ENCODE measurements around the gene NT5C3A. TPM values are rescaled to one million over a fixed set of nuclear protein-coding genes. Genes with fewer than 3 reads are reported as not detected.

The NT5C3A gene
- polyA plus RNA-seq, 4 donors = 40.1 to 108 (median 88.7) TPM

GRCh38 chr7:33087858-33088257 is 25.3 kb upstream of the NT5C3A start:
- Histone ChIP-seq H3K27ac (ENCODE audit: low read depth in 1 of 3, low read length in 2 of 3) (no peak overlapping the region), H3K9me3 (ENCODE audit: control insufficient read depth in 2 of 2, insufficient read depth in 1 of 2, low read depth in 1 of 2, low read length in 1 of 2) (no peaks in the 10 kb centered on the region), H3K4me1 (ENCODE audit: control insufficient read depth in 3 of 3, insufficient read depth in 2 of 3, low read depth in 1 of 3, low read length in 2 of 3) (no peaks in the 10 kb centered on the region), H3K27me3 (ENCODE audit: control insufficient read depth in 3 of 3, insufficient read depth in 3 of 3, low read length in 3 of 3) (no peaks in the 10 kb centered on the region), H3K4me3 (ENCODE audit: low read depth in 1 of 3, low read length in 3 of 3) (no peak overlapping the region), H3K36me3 (ENCODE audit: control insufficient read depth in 3 of 3, insufficient read depth in 2 of 3, low read depth in 1 of 3, low read length in 3 of 3) (no peaks in the 10 kb centered on the region)
- FAIRE-seq = no peak
- 86 to 93% (median 87%) methylated on average over 2 of the region's 2 CpGs for WGBS, 3 donors
- no peak for DNase-seq

GRCh38 chr7:33087356-33087755 is 24.8 kb upstream of the NT5C3A start:
- Histone ChIP-seq H3K9me3 (ENCODE audit: control insufficient read depth in 2 of 2, insufficient read depth in 1 of 2, low read depth in 1 of 2, low read length in 1 of 2) (no peaks in the 10 kb centered on the region), H3K36me3 (ENCODE audit: control insufficient read depth in 3 of 3, insufficient read depth in 2 of 3, low read depth in 1 of 3, low read length in 3 of 3) (no peaks in the 10 kb centered on the region), H3K4me1 (ENCODE audit: control insufficient read depth in 3 of 3, insufficient read depth in 2 of 3, low read depth in 1 of 3, low read length in 2 of 3) (no peaks in the 10 kb centered on the region), H3K27ac (ENCODE audit: low read depth in 1 of 3, low read length in 2 of 3) (no peak overlapping the region), H3K27me3 (ENCODE audit: control insufficient read depth in 3 of 3, insufficient read depth in 3 of 3, low read length in 3 of 3) (no peaks in the 10 kb centered on the region), H3K4me3 (ENCODE audit: low read depth in 1 of 3, low read length in 3 of 3) (no peak overlapping the region)
- no peak for FAIRE-seq
- 26 to 68% (median 28%) methylated on average over 2 of the region's 2 CpGs for WGBS, 3 donors
- DNase-seq = no peak

DNA sequence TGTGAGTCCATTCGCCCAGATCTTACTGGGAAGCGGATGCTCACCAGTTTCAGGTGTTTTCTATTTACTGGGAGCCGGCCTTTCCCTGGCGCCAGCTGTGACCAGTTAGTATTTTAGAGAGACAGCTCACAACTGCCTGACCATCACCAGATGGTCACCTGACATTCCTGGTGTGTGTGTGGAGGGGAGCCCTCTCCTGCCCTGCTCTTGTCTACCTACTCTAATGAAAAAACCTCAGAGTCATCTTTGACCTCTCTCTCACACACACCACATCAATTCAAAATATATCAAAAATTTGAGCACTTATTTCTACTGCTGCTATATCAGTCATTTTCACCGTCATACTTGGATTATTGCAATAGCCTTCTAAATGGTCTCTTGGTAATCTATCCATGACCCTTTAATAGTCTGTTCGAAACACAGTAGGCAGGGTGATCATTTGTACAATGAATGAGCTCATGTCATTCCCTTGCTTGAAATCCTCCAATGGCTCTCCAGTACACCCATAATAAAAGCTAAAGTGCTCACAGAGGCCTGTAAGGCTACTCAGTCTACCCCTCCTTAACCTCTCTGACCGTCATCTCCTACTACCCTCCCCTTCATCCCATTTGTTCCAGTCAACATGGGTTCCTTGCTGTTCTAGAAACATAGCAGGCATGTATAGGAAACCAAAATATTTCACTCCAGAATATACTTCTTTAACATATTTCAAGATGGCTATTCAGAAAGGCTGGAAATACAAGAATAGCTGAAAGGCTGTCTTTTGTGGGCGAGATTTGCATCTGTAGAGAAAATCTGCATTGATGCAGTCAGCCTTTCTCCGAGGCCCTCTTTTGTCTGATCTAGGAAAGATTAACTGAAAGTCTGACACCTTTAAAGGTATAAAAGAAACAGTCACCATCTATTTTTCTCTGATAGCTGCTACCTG is 17.5 kb upstream of the NT5C3A start:
- H3K36me3 ChIP-seq (ENCODE audit: control insufficient read depth in 3 of 3, insufficient read depth in 2 of 3, low read depth in 1 of 3, low read length in 3 of 3) = no peaks in the 10 kb centered on the region
- peaks cover 0 to 2% (median 0%) of the 10 kb centered on the region in 3 donors for H3K27me3 ChIP-seq (ENCODE audit: control insufficient read depth in 3 of 3, insufficient read depth in 3 of 3, low read length in 3 of 3)
- DNase-seq (no peak), FAIRE-seq (no peak)
- H3K4me1 ChIP-seq (ENCODE audit: control insufficient read depth in 3 of 3, insufficient read depth in 2 of 3, low read depth in 1 of 3, low read length in 2 of 3) = no peaks in the 10 kb centered on the region
- 83 to 92% (median 87%) methylated on average over 9 of the region's 9 CpGs for WGBS, 3 donors
- no peaks in the 10 kb centered on the region for H3K9me3 ChIP-seq (ENCODE audit: control insufficient read depth in 2 of 2, insufficient read depth in 1 of 2, low read depth in 1 of 2, low read length in 1 of 2)
- H3K27ac ChIP-seq (ENCODE audit: low read depth in 1 of 3, low read length in 2 of 3) = no peak overlapping the region
- H3K4me3 ChIP-seq (ENCODE audit: low read depth in 1 of 3, low read length in 3 of 3) = no peak overlapping the region

DNA sequence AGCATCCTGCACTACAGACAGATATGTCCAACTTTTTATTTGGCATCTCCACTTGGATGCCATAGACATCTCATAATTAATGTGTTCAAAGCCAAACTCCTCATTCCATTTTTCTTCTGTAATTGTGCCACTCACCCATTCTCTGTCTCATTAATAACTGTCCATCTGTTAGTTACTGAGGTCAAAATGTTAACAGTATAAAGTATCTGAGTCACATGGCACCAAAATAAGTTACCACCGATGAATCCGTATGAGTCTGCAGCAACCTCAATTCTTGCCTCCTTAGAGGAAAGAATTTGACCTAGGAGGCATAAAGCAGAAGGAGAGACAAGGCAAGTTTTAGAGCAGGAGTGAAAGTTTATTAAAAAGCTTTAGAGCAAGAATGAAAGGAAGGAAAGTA is 16.5 kb upstream of the NT5C3A start:
- Histone ChIP-seq H3K27me3 (ENCODE audit: control insufficient read depth in 3 of 3, insufficient read depth in 3 of 3, low read length in 3 of 3) (peaks cover 0 to 2% (median 0%) of the 10 kb centered on the region in 3 donors), H3K4me3 (ENCODE audit: low read depth in 1 of 3, low read length in 3 of 3) (no peak overlapping the region), H3K36me3 (ENCODE audit: control insufficient read depth in 3 of 3, insufficient read depth in 2 of 3, low read depth in 1 of 3, low read length in 3 of 3) (no peaks in the 10 kb centered on the region), H3K9me3 (ENCODE audit: control insufficient read depth in 2 of 2, insufficient read depth in 1 of 2, low read depth in 1 of 2, low read length in 1 of 2) (no peaks in the 10 kb centered on the region), H3K27ac (ENCODE audit: low read depth in 1 of 3, low read length in 2 of 3) (no peak overlapping the region), H3K4me1 (ENCODE audit: control insufficient read depth in 3 of 3, insufficient read depth in 2 of 3, low read depth in 1 of 3, low read length in 2 of 3) (no peaks in the 10 kb centered on the region)
- no peak for DNase-seq
- no peak for FAIRE-seq
- WGBS, 3 donors = 84 to 93% (median 87%) methylated on average over 2 of the region's 2 CpGs

DNA sequence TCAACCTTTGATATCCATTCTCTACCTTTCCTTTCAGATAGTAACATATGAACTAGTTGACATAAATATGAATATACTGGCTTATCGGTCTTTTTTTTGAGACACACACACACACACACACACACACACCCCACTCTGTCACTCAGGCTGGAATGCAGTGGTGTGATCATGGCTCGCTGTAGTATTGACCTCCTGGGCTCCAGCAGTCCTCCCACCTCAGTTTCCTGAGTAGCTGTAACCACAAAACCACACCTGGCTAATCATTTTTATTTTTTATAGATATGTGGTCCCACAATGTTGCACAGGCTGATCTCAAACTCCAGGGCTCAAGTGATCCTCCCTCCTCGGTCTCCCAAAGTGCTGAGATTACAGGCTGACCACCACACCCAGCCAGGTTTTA is 14.2 kb upstream of the NT5C3A start:
- no peak for DNase-seq
- H3K4me1 ChIP-seq (ENCODE audit: control insufficient read depth in 3 of 3, insufficient read depth in 2 of 3, low read depth in 1 of 3, low read length in 2 of 3) = no peaks in the 10 kb centered on the region
- no peaks in the 10 kb centered on the region for H3K36me3 ChIP-seq (ENCODE audit: control insufficient read depth in 3 of 3, insufficient read depth in 2 of 3, low read depth in 1 of 3, low read length in 3 of 3)
- peaks cover 0 to 2% (median 0%) of the 10 kb centered on the region in 3 donors for H3K27me3 ChIP-seq (ENCODE audit: control insufficient read depth in 3 of 3, insufficient read depth in 3 of 3, low read length in 3 of 3)
- WGBS, 3 donors = 64 to 75% (median 68%) methylated on average over 3 of the region's 3 CpGs
- H3K27ac ChIP-seq (ENCODE audit: low read depth in 1 of 3, low read length in 2 of 3) = no peak overlapping the region
- H3K9me3 ChIP-seq (ENCODE audit: control insufficient read depth in 2 of 2, insufficient read depth in 1 of 2, low read depth in 1 of 2, low read length in 1 of 2) = no peaks in the 10 kb centered on the region
- H3K4me3 ChIP-seq (ENCODE audit: low read depth in 1 of 3, low read length in 3 of 3) = no peak overlapping the region
- no peak for FAIRE-seq

DNA sequence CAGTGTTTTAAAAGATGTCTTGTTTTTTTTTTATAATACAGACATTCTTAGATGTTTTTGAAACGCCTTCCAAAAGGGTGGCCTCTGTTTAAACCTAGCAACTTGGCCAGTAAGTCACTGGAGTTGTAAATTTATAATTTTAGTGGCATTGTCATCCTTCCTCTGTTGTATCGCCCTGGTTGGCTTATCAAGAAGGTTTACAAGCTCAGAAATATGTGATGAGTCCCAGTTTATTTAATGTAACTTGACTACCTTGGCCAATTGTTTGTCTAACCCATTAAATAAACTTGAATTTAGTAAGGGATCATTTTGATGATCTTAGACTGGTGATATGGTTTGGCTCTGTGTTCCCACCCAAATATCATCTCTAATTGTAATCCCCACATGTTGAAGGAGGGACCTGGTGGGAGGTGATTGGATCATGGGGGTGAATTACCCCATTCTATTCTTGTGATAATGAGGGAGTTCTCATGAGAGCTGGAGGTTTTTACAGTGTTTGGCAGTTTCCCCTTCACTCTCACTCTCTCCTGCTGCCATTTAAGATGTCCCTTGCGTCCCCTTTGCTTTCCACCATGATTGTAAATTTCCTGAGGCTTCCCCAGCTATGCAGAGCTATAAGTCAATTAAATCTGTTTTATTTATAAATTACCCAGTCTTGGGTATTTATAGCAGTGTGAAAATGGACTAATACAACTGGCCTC is 13.4 kb upstream of the NT5C3A start:
- peaks cover 0 to 2% (median 0%) of the 10 kb centered on the region in 3 donors for H3K27me3 ChIP-seq (ENCODE audit: control insufficient read depth in 3 of 3, insufficient read depth in 3 of 3, low read length in 3 of 3)
- no peak for FAIRE-seq

DNA sequence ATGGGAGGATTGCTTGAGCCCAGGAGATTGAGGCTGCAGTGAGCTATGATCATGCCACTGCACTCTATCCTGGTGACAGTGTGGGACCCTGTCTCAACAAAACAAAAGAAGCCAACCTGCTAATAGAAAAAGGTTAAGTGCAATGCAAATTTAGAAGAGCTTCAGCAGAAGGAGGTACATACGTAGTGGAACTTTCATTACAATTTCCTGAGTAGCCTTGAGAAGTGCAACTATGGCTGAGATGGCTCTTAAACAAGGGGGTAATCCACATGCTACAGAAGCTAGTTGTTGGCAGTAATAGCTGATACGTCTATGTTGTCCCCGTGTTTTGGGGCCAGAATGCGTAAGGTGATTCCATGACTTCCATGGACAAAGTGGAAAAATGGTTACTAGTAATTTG is 10.7 kb upstream of the NT5C3A start:
- 79 to 98% (median 94%) methylated on average over 4 of the region's 4 CpGs for WGBS, 3 donors
- FAIRE-seq (no peak), DNase-seq (no peak)
- Histone ChIP-seq H3K4me3 (ENCODE audit: low read depth in 1 of 3, low read length in 3 of 3) (no peak overlapping the region), H3K27ac (ENCODE audit: low read depth in 1 of 3, low read length in 2 of 3) (no peak overlapping the region), H3K36me3 (ENCODE audit: control insufficient read depth in 3 of 3, insufficient read depth in 2 of 3, low read depth in 1 of 3, low read length in 3 of 3) (no peaks in the 10 kb centered on the region), H3K27me3 (ENCODE audit: control insufficient read depth in 3 of 3, insufficient read depth in 3 of 3, low read length in 3 of 3) (no peaks in the 10 kb centered on the region), H3K4me1 (ENCODE audit: control insufficient read depth in 3 of 3, insufficient read depth in 2 of 3, low read depth in 1 of 3, low read length in 2 of 3) (no peaks in the 10 kb centered on the region), H3K9me3 (ENCODE audit: control insufficient read depth in 2 of 2, insufficient read depth in 1 of 2, low read depth in 1 of 2, low read length in 1 of 2) (peaks cover 0 to 19% of the 10 kb centered on the region in 2 donors)

More for the DNA sequence above, 13.4 kb upstream of the NT5C3A start:
- Histone ChIP-seq H3K9me3 (ENCODE audit: control insufficient read depth in 2 of 2, insufficient read depth in 1 of 2, low read depth in 1 of 2, low read length in 1 of 2) (no peaks in the 10 kb centered on the region), H3K27ac (ENCODE audit: low read depth in 1 of 3, low read length in 2 of 3) (no peak overlapping the region), H3K4me3 (ENCODE audit: low read depth in 1 of 3, low read length in 3 of 3) (no peak overlapping the region), H3K36me3 (ENCODE audit: control insufficient read depth in 3 of 3, insufficient read depth in 2 of 3, low read depth in 1 of 3, low read length in 3 of 3) (no peaks in the 10 kb centered on the region), H3K4me1 (ENCODE audit: control insufficient read depth in 3 of 3, insufficient read depth in 2 of 3, low read depth in 1 of 3, low read length in 2 of 3) (no peaks in the 10 kb centered on the region)
- 63 to 82% (median 81%) methylated on average over 3 of the region's 3 CpGs for WGBS, 3 donors
- no peak for DNase-seq

GRCh38 chr7:33072471-33072870 is 9.9 kb upstream of the NT5C3A start:
- no peak overlapping the region for H3K4me3 ChIP-seq (ENCODE audit: low read depth in 1 of 3, low read length in 3 of 3)
- no peaks in the 10 kb centered on the region for H3K4me1 ChIP-seq (ENCODE audit: control insufficient read depth in 3 of 3, insufficient read depth in 2 of 3, low read depth in 1 of 3, low read length in 2 of 3)
- no peaks in the 10 kb centered on the region for H3K36me3 ChIP-seq (ENCODE audit: control insufficient read depth in 3 of 3, insufficient read depth in 2 of 3, low read depth in 1 of 3, low read length in 3 of 3)
- DNase-seq (no peak), FAIRE-seq (no peak)
- H3K9me3 ChIP-seq (ENCODE audit: control insufficient read depth in 2 of 2, insufficient read depth in 1 of 2, low read depth in 1 of 2, low read length in 1 of 2) = peaks cover 0 to 19% of the 10 kb centered on the region in 2 donors
- 59 to 73% (median 67%) methylated on average over 2 of the region's 2 CpGs for WGBS, 3 donors
- H3K27me3 ChIP-seq (ENCODE audit: control insufficient read depth in 3 of 3, insufficient read depth in 3 of 3, low read length in 3 of 3) = no peaks in the 10 kb centered on the region
- no peak overlapping the region for H3K27ac ChIP-seq (ENCODE audit: low read depth in 1 of 3, low read length in 2 of 3)
